PC-9 (cell line): ENCODE results near the gene PPP1R37. TPM values are rescaled to one million over a fixed set of nuclear protein-coding genes. Genes with fewer than 3 reads are reported as not detected.

Experiments
- BruUV-seq: library from RNA; stranded (reverse); fragments of 400-500 nt; replicated peaks from 2 replicates; lab custom pipeline; 2021; lab: Mats Ljungman, UMichigan
- CTCF ChIA-PET: fragments of 300-600 bp; sonication (Branson Sonifier 250); formaldehyde crosslinking; loops from one replicate; lab custom pipeline; 2022; ENCODE audit warnings: antibody characterized with exemption; lab: Charles Lee
- POLR2A ChIA-PET: fragments of 300-600 bp; sonication (Branson Sonifier 250); formaldehyde crosslinking; loops from one replicate; lab custom pipeline; 2022; ENCODE audit warnings: antibody characterized with exemption; ENCODE audit not compliant: unreplicated experiment; lab: Charles Lee
- DNase-seq, 2 experiments: peaks; one replicate each; pipeline versions ENCODE4 v3.0.0 to v3.0.0-alpha.2; 2015 to 2022; ENCODE audit warnings: mixed read lengths in 1 of 2
- H2AFZ ChIP-seq: fragments of 200-600 bp; sonication (generic); 2 replicates; pipeline ENCODE4 v1.8.1; 2017; ENCODE audit warnings: antibody characterized with exemption
- H3F3A ChIP-seq: fragments of 200-600 bp; sonication (generic); 2 replicates; pipeline ENCODE4 v1.8.1; 2017; ENCODE audit warnings: antibody characterized with exemption, mild to moderate bottlenecking, low read depth; ENCODE audit not compliant: insufficient read depth
- H3K27ac ChIP-seq: fragments of 200-600 bp; sonication (generic); 2 replicates; pipeline ENCODE4 v1.6.1; 2016; ENCODE audit warnings: mixed run types
- H3K27me3 ChIP-seq: fragments of 200-600 bp; sonication (generic); 2 replicates; pipeline ENCODE4 v1.6.1; 2016; ENCODE audit warnings: low read depth, mixed run types; ENCODE audit not compliant: insufficient read depth
- H3K36me3 ChIP-seq: fragments of 200-600 bp; sonication (generic); 2 replicates; pipeline ENCODE4 v1.6.1; 2016; ENCODE audit warnings: low read depth, mixed run types
- H3K4me1 ChIP-seq: fragments of 200-600 bp; sonication (generic); replicated peaks from 2 replicates; pipeline ENCODE4 v1.6.1; 2016; ENCODE audit warnings: mixed run types; ENCODE audit not compliant: insufficient read depth
- H3K4me2 ChIP-seq: fragments of 200-600 bp; sonication (generic); 2 replicates; pipeline ENCODE4 v1.6.1; 2017; ENCODE audit warnings: mixed run types
- H3K4me3 ChIP-seq: fragments of 200-600 bp; sonication (generic); 2 replicates; pipeline ENCODE4 v1.6.1; 2016; ENCODE audit warnings: mixed run types
- H3K79me2 ChIP-seq: fragments of 200-600 bp; sonication (generic); 2 replicates; pipeline ENCODE4 v1.6.1; 2017; ENCODE audit warnings: low read depth, mixed run types
- H3K9me2 ChIP-seq: fragments of 200-600 bp; sonication (generic); 2 replicates; pipeline ENCODE4 v1.8.1; 2017; ENCODE audit warnings: mild to moderate bottlenecking; ENCODE audit not compliant: insufficient read depth
- H3K9me3 ChIP-seq: fragments of 200-600 bp; sonication (generic); 2 replicates; pipeline ENCODE4 v1.8.1; 2016; ENCODE audit warnings: low read depth; ENCODE audit not compliant: insufficient read depth
- H4K20me1 ChIP-seq: fragments of 200-600 bp; sonication (generic); 2 replicates; pipeline ENCODE4 v1.8.1; 2017; ENCODE audit not compliant: insufficient read depth
- CTCF ChIP-seq: fragments of 200-600 bp; sonication (generic); conservative IDR thresholded peaks from 2 replicates; pipeline ENCODE4 v1.6.1; 2017; ENCODE audit warnings: mixed run types, antibody characterized with exemption, mild to moderate bottlenecking, moderate library complexity
- EZH2 ChIP-seq: fragments of 200-600 bp; sonication (generic); IDR thresholded peaks from 2 replicates; pipeline ENCODE4 v1.8.0; 2017; ENCODE audit warnings: antibody characterized with exemption, low read depth
- intact Hi-C: fragments of 100-400 bp; cut with micrococcal nuclease; formaldehyde crosslinking; loops from one replicate; pipeline ENCODE4 v1.10.0; 2022; ENCODE audit not compliant: unreplicated experiment
- total RNA-seq: library from RNA; stranded (reverse); gene quantifications from 2 replicates; pipeline ENCODE4 v1.2.3, GENCODE V29; 2021

Gene PPP1R37
- total RNA-seq, 1 experiment from 2014 or later: 41.1 TPM

GRCh38 chr19:45142016-45142725 lies 49.2 kb downstream of the PPP1R37 start:
- no peak for TF ChIP-seq EZH2
- no peak for TF ChIP-seq CTCF
- ChIA-PET CTCF (no interaction called here), POLR2A (no interaction called here)
- H3K4me2 ChIP-seq: no peak overlapping the region
- H3K36me3 ChIP-seq: no peaks in the 10 kb centered on the region
- no peaks in the 10 kb centered on the region; the same call in 1 of the 2 replicates for H3F3A ChIP-seq
- H3K27me3 ChIP-seq: no peaks in the 10 kb centered on the region
- no peak overlapping the region for H2AFZ ChIP-seq
- no peak overlapping the region for H3K27ac ChIP-seq
- no peak overlapping the region for H3K4me3 ChIP-seq
- no peaks in the 10 kb centered on the region for H3K4me1 ChIP-seq
- BruUV-seq: no TSS peak
- H4K20me1 ChIP-seq: peaks cover 24% of the 10 kb centered on the region
- H3K9me3 ChIP-seq: no peaks in the 10 kb centered on the region
- peaks cover 5% of the 10 kb centered on the region; the same call in 1 of the 2 replicates for H3K79me2 ChIP-seq
- no peak for DNase-seq
- intact Hi-C loops: no loop called here
- no peaks in the 10 kb centered on the region for H3K9me2 ChIP-seq

GRCh38 chr19:45142726-45143110 lies 49.7 kb downstream of the PPP1R37 start:
- H3F3A ChIP-seq: no peaks in the 10 kb centered on the region; the same call in 1 of the 2 replicates
- no peaks in the 10 kb centered on the region for H3K9me3 ChIP-seq
- no peaks in the 10 kb centered on the region for H3K27me3 ChIP-seq
- H2AFZ ChIP-seq: no peak overlapping the region
- H3K4me1 ChIP-seq: no peaks in the 10 kb centered on the region
- no TSS peak for BruUV-seq
- peaks cover 18% of the 10 kb centered on the region for H4K20me1 ChIP-seq
- intact Hi-C loops: no loop called here
- TF ChIP-seq EZH2: no peak
- no peak for TF ChIP-seq CTCF
- ChIA-PET CTCF (interaction anchor here (0.5 kb wide), 1 partner anchor 78 kb away, joined by 5 read pairs; no protein-coding TSS in a partner anchor), POLR2A (no interaction called here)
- no peak overlapping the region for H3K4me2 ChIP-seq
- no peak for DNase-seq
- peaks cover 5% of the 10 kb centered on the region; the same call in 1 of the 2 replicates for H3K79me2 ChIP-seq
- no peaks in the 10 kb centered on the region for H3K36me3 ChIP-seq
- no peak overlapping the region for H3K27ac ChIP-seq
- no peaks in the 10 kb centered on the region for H3K9me2 ChIP-seq
- no peak overlapping the region for H3K4me3 ChIP-seq

GRCh38 chr19:45144431-45145269 lies 51.7 kb downstream of the PPP1R37 start:
- no peak overlapping the region for H3K27ac ChIP-seq
- H3K27me3 ChIP-seq: no peaks in the 10 kb centered on the region
- no peaks in the 10 kb centered on the region for H3K79me2 ChIP-seq
- H3K9me3 ChIP-seq: no peaks in the 10 kb centered on the region
- H4K20me1 ChIP-seq: peaks cover 9% of the 10 kb centered on the region; the same call in 1 of the 2 replicates
- H3K4me3 ChIP-seq: no peak overlapping the region
- ChIA-PET CTCF (no interaction called here), POLR2A (no interaction called here)
- H3K4me2 ChIP-seq: no peak overlapping the region
- H3K36me3 ChIP-seq: no peaks in the 10 kb centered on the region
- TF ChIP-seq CTCF (no peak), EZH2 (no peak)
- DNase-seq: no peak
- H3K9me2 ChIP-seq: no peaks in the 10 kb centered on the region
- H3K4me1 ChIP-seq: no peaks in the 10 kb centered on the region
- H3F3A ChIP-seq: peaks cover 10% of the 10 kb centered on the region; the same call in 1 of the 2 replicates
- no TSS peak for BruUV-seq
- H2AFZ ChIP-seq: no peak overlapping the region
- intact Hi-C loops: no loop called here
